Myocyte (in vitro differentiated cells): ENCODE measurements around the gene FKBP1B. TPM values are rescaled to one million over a fixed set of nuclear protein-coding genes. Genes with fewer than 3 reads are reported as not detected.
A peak's percentile ranks its signal among the peaks of the same experiment; 100 is the strongest.
"Not testable (repeated sequence)": the region's sequence is repeated elsewhere in the genome, so short reads cannot be mapped to it uniquely, and the experiment has no call there.

Experiments
- DNase-seq: peaks from one replicate; pipeline ENCODE4 v3.0.0-alpha.2; 2012; ENCODE audit warnings: low read depth
- total RNA-seq: library from RNA; depleted of rRNA; stranded (reverse); fragments of >200 nt; gene quantifications from 2 replicates; pipeline ENCODE4 v1.2.3, GENCODE V29; 2014

FKBP1B gene
- total RNA-seq, 1 donor from 2014 or later: 2.0 TPM

GRCh38 chr2:24022324-24022974 is 27.1 kb upstream of the FKBP1B start:
- DNase-seq: no peak

- peak; percentile 81 for DNase-seq
These were observed 26.5 kb upstream of the FKBP1B start for GRCh38 chr2:24022975-24023575.

- DNase-seq: no peak
These were observed 25.5 kb upstream of the FKBP1B start for GRCh38 chr2:24024018-24024417.

- no peak for DNase-seq
These were observed 24.4 kb upstream of the FKBP1B start for GRCh38 chr2:24024996-24025663.

- DNase-seq: no peak
These were observed 23.3 kb upstream of the FKBP1B start for GRCh38 chr2:24026233-24026632.

- DNase-seq: no peak
These were observed 10.6 kb upstream of the FKBP1B start for GRCh38 chr2:24038786-24039499.

- DNase-seq: no peak
These were observed 9.0 kb upstream of the FKBP1B start for GRCh38 chr2:24040511-24040910.

- DNase-seq: not testable (repeated sequence)
These were observed 6.4 kb upstream of the FKBP1B start for GRCh38 chr2:24043133-24043532.

- DNase-seq: no peak
These were observed 3.7 kb upstream of the FKBP1B start for GRCh38 chr2:24045511-24046508.

GRCh38 chr2:24046599-24046929 is 3.0 kb upstream of the FKBP1B start:
- no peak for DNase-seq

- DNase-seq: peak; percentile 99
These were observed 2.4 kb upstream of the FKBP1B start, which contains the start of gene WDCP for GRCh38 chr2:24046930-24047702. Gene WDCP (minus strand): TSS chr2:24047391. CDS start chr2:24039494, 7,897 bp downstream.

GRCh38 chr2:24047703-24048033 is 1.9 kb upstream of the FKBP1B start:
- DNase-seq: no peak

- no peak for DNase-seq
These were observed 614 bp upstream of the FKBP1B start for GRCh38 chr2:24048769-24049484.

GRCh38 chr2:24050041-24050979 is 769 bp downstream of the FKBP1B start:
- peak; percentile 15 for DNase-seq

- DNase-seq: no peak
These were observed 2.3 kb downstream of the FKBP1B start for GRCh38 chr2:24051833-24052232.

GRCh38 chr2:24052951-24053350 is 3.4 kb downstream of the FKBP1B start:
- DNase-seq: no peak

GRCh38 chr2:24054366-24055010 is 4.9 kb downstream of the FKBP1B start:
- no peak for DNase-seq

- no peak for DNase-seq
These were observed 6.2 kb downstream of the FKBP1B start for GRCh38 chr2:24055750-24056149.
